GM18858 (cell line): Measurements from ENCODE around the gene UBR3.
"Not testable (repeated sequence)": the region's sequence is repeated elsewhere in the genome, so short reads cannot be mapped to it uniquely, and the experiment has no call there.

ENCODE experiments used
- ATAC-seq: cut with Tn5 transposase; IDR thresholded peaks from one replicate; pipeline ENCODE4 v1.9.1; 2021; ENCODE audit not compliant: unreplicated experiment

The UBR3 gene

DNA sequence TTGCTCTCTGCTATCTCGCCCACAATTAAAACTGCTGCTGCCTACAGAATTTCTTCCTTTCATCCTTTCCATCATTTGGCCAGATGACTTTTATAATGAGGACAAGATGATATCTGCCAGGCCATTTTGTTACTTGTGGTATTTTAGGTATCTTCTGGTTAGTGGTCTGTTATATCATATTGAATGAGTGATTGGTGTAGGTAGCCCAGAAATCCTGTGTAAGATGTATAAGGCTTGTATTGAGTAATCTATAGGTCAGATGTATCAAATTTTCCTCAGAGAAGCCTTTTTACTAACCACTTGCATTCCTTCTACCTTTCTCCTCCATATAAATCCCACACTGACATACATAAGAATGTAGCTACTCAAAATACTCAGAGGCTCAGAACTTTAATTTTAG lies 118.3 kb downstream of the UBR3 start:
- ATAC-seq = no peak

DNA sequence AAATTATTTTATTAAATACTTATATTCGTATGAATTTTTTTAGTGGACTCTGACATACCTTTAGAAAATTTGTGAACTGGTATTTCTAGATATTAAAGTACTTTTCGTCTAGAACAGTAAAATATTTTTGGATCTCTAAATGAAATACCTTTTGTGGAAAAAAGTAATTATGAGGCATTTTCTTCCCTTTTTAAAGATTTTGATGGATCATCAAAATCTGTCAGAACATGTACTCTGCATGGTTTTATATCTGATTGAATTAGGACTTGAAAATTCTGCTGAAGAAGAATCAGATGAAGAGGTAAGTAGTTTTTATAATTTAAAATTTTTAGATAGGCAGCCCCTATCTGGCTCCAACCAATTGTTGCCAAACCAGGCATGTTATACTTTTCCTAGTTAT lies 118.8 kb downstream of the UBR3 start:
- ATAC-seq = no peak

DNA sequence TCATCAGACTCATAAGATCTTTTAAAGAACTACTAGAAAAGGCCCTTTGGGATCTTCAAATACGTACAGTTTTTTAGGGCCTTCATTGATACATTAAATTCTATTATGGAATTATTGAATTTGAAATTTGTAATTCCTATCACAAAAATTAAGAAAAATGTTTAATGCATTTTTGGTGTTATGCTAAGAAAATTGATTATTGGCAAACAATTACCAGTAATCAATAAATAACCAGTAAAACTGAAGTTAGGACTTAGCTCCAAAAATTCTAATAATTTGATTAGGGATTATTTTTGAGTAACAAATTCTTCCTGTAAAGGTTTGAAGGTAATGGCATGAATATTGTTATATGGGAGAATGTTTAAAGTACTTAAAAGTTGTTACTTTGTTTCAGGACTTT lies 119.3 kb downstream of the UBR3 start:
- ATAC-seq = no peak

DNA sequence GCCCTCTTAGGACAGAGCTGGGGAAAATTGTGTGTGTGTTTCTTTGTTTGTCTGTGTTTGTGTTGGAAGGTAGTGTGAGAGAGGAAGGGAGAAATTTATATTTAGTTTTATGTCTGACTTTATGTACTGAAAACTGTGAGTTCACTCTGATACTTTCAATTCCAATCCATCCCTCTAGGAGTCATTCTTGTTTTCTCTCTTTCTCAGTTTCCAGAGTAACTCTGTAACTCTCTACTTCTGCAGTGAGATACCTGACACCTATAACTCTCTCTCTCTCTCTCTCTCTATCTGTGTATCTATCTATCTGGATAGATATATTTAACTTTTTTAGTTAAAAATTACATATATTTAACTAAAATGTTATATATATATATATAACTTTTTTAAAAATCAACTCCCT lies 128.7 kb downstream of the UBR3 start:
- ATAC-seq = no peak

DNA sequence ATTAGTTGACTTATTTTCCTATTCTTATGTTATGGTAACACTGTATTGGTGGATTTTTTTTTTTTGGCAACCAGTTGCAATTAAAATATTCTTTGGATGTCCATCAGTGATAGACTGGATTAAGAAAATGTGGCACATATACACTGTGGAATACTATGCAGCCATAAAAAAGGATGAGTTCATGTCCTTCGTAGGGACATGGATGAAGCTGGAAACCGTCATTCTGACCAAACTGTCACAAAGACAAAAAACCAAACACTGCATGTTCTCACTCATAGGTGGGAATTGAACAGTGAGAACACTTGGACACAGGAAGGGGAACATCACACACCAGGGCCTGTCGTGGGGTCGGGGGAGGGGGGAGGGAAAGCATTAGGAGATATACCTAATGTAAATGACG lies 130.0 kb downstream of the UBR3 start:
- not testable (repeated sequence) for ATAC-seq

DNA sequence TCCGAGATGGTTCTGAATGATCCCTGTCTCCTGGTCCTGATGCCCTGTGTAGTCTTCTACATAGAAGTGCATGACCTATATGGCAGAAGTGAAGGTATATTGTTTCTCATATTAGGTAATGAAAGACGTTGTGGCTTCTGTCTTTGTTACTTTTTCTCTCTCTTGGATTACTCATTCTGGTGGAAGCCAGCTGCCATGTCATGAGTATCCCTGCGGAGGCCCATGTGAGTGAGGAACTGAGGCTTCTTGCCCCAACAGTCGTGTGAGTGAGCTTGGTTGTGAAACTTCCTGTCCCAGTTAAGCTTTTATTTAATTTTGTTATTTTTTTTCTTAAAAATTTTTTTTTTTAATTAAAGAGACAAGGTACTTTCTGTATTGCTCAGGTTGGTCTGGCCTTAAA lies 134.7 kb downstream of the UBR3 start:
- ATAC-seq = no peak

DNA sequence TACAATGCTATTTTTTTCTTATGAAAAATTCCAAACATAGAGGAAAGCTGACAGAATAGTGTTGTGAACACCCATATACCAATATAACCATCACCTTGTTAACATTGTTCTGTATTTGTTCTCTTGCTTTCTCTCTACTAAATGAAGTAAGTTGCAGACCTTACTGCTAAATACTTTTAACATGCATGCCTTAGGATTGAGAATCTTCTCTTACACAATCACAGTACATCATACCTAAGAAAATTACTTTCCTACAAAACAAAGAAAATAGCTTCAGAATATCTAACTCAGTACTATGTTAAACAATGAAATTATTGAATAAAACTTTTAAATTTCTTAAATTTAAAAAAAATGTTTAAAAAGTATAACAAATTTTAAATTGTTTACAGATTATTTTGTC lies 136.5 kb downstream of the UBR3 start:
- ATAC-seq = no peak

DNA sequence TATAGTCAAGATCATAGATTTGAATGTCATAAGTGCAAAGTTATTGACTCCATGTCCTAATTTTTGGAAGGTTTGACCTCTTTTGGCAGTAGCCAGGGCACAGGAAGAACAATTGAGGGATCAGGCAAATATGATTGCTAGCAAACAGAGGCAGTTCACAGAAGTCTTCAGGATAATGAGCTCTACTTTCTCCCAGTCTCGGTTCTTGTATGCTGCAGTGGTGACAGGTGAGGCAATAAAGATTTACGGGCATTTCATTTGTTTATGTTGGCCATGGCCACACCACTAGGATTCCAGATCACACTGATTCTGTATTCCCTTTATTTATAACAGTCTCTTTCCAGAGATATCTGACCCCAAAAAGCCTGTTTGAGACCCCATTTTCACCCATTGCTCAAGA lies 137.5 kb downstream of the UBR3 start:
- ATAC-seq = no peak

DNA sequence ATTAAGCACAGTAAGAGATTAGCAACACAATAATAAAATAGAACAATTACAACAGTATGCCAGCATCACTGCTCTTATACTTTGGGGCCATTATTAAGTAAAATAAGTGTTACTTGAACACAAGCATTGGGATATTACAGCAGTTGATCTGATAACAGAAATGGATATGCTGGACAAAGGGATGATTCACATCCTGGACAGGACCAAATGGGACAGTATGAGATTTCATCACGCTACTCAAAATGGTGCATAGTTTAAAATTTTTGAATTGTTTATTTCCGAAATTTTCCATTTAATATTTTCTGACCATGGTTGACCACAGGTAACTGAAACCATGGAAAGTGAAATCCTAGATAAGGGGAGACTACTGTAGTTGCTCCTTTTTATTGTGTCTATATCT lies 138.2 kb downstream of the UBR3 start:
- ATAC-seq = no peak

DNA sequence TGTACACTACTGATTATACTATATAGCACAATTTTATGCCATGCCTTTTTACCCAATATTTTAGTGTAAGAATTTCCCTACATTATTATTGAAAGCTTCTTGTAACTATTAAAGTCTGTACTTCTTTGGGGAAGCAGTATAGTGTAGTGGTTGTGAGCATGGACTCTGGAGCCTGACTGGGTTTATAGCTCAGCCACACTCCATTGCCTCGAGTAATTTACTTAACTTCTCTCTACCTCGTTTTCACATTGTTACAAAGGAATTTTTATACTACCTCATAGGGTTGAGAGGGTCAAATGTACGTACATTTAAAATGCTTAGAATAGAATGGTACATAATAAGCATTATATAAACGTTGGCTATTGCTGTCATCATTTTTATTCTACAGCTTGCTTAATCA lies 139.2 kb downstream of the UBR3 start:
- no peak for ATAC-seq

DNA sequence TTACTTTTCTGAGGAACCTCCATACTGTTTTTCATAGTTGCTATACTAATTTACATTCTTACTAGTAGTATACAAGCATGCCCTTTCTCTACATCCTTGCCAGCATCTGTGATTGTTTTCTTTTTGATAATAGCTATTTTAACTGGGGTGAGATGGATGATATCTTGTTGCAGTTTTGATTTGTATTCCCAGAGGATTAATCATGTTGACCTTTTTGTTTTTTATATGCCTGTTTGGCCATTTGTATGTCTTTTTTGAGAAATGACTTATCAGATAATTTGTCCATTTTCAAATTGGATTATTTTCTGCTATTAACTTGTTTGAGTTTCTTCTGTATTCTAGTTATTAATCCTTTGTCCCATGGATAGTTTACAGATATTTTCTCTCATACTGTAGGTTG lies 141.5 kb downstream of the UBR3 start:
- ATAC-seq = no peak

DNA sequence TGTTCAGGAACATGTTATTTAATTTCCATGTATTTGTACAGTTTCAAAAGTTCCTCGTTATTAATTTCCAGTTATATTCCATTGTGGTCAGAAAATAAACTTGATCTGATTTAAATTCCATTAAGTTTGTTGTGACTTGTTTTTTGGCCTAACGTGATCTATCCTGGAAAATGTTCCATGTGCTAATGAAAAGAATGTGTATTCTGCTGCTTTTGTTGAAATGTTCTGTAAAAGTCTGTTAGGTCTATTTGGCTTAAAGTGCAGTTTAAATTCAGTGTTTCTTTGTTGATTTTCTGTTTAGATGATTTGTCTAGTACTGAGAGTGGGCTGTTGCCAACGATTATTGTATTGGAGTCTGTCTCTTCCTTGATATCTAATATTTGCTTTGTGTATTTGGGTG lies 148.0 kb downstream of the UBR3 start:
- ATAC-seq = no peak

DNA sequence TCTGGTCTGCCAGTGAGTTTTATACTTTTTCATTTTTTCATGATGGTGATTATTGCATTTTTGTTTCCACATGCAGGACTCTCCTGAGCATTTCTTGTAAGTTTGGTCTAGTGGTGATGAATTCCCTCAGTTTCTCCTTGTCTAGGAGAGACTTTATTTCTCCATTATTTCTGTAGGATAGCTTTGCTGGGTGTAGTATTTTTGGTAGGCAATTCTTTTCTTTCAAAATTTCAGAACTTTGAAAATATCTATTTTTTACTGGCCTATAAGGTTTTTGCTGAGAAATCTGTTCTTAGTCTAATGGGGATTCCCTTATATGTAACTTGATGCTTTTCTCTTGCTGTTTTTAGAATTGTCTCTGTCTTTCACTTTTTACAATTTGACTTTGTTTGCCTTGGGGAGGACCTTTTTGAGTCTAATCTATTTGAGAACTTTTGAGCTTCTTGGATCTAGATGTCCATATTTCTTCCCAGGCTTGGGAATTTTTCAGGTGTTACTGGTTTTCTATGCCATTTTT lies 149.1 kb downstream of the UBR3 start:
- ATAC-seq = no peak

DNA sequence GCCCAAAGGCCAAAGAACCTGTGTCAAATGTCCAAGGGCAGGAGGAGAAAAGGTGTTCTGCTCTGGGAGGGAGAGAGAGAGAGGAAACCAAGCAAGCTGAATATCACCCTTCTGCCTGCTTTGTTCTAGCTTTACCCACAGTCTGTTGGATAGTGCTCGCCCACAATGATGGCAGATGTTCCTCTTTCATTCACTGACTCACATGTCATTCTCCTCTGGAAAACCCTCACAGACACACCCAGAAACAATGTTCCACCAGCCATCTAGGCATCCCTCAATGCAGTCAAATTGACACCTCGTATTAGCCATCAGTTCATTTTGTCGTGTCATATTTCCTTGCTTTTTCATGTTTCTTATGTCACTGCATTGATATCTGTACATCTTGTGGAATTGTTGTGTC lies 150.3 kb downstream of the UBR3 start:
- no peak for ATAC-seq

DNA sequence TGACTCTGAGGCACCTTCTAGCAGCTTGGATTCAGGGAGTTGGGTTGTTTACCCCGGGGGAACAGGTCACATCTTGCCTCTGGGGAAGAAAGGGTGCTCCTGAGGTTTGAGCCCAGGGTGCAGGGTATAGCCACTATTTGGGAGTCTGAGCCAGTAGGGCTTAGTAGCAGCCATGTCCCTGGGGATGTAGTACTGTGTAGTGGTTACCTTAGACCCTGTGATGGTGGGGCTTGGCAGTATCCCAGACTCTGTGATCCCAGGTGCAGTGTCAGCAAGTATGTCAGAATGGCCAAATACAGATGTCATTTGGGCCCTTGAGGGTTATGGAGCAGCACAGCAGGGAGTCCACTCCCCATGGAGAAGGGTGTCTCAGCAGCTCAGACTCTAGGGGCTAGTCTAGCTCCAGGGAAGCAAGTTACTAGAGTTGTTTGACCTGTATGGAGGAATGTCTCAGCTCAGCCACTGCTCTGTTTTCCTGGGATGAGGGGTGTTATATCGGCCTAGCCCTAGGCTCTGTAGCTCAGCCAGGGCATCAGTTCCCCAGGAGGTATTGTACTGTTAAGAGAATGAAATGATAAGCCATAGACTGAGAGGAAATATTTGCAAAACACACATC lies 151.3 kb downstream of the UBR3 start:
- no peak for ATAC-seq

DNA sequence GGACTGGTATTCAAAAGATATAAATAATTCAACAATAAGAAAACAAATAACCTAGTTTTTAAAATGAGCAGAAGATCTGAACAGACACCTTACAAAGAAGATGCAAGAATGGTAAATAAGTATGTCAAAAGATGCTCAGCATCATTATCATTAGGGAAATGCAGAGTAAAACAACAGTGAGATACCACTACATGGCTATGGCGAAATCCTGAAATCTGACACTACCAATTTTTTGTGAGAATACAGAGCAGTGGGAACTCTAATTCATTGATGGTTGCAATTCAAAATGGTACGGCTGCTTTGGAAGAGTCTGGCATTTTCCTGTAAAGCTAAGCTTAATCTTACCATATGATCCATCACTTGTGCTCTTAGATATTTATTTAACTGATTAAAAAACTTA lies 151.8 kb downstream of the UBR3 start:
- no peak for ATAC-seq

DNA sequence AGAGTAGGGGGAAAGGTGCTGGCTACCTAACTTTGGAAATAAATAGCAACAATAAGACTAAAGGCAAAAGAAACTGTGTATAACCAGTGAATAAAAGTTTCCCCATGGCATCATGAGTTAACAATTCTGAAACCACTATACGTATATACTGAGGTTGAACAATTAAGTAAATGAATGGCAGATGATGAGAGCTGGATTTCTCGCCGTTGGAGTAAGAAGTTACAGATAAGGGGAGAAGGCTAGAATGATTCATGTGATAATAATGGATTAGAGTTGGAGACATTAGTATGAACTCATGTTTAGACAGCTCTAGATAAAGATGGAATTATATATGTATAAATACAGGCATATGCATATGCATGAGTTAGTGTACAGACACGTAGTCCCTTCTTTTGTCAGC lies 152.7 kb downstream of the UBR3 start:
- no peak for ATAC-seq

DNA sequence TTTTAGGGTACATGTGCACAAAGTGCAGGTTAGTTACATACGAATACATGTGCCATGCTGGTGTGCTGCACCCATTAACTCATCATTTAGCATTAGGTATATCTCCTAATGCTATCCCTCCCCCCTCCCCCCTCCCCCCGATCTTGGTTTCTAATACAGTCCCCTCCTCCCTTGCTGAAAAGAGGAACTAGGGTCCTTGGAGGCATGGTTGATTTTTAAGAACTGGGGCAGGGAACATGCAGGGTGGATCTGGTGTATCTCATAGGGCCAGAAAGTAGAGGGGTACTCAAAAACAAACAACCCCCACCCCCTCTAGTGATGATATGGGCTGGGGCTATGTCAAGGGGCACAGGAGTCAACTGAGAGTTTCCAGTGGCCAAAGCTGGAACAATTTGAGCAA lies 153.4 kb downstream of the UBR3 start:
- no peak for ATAC-seq

DNA sequence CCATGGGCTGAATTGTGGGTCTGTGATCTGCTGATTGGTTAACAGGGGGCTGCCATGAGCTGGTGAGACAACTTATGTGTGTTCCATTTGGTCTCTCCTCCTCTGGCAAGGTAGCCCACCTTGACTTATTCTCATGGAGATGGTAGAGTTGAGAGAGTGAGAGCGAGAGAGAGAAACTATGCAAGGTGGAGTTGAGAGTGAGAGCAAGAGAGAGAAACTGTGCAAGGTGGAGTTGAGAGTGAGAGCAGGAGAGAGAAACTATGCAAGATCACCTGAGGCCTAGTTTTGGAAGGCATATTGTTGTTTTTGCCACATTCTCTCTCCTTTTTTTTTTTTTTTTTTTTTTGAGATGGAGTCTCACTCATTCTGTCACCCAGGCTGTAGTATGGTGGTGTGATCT lies 155.7 kb downstream of the UBR3 start:
- ATAC-seq = no peak

DNA sequence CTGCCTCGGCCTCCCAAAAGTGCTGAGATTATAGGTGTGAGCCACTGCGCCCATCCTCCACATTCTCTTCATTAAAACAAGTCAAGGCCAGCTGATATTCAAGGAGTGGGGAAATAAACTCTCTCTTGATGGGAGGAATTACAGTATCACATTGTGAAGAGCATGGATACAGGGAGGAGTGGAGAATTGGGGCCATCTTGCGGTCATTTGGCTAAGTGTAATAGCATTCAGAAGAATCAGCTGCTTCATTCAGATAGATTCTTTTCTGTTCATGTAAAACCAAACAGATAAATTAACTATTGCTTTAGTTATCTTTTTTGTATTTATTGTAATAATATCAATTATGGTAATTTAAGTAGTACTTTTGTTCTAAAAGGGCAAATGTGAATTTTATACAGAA lies 156.3 kb downstream of the UBR3 start:
- ATAC-seq = no peak

DNA sequence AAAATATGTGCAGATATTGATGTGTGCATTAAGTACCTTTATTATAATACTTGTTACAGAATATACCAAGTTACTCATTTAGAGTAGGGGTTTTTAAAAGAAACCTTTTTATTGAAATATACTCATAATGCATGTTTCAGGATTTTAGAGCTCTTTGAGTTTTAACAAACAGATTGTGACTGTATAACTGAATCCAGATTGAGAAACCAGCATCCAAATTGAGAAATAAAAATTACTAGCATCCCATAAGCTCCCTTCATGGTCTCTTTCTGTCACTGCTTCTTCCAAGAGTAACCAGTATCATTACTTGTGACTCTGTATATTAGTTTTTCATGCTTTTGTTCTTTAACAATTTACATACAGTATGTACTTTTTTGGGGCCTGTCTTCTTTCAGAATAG lies 156.9 kb downstream of the UBR3 start:
- no peak for ATAC-seq

DNA sequence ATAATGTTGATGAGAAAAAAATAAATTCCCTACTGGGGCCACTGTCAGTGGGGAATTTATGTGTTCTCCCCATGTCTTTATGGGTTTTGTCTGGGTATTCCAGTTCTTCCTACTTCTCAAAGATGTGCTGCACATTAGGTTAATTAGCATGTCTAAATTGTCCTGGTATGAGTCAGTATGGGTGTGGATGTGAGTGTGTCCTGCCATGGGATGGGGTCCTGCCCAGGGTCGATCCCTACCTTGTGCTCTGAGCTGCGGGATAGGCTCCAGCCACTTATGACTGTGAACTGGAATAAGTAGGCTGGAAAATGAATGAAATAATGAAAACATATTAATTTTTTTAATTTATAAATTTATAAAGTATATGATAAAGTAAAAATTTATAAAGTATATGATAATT lies 167.5 kb downstream of the UBR3 start:
- ATAC-seq = no peak

DNA sequence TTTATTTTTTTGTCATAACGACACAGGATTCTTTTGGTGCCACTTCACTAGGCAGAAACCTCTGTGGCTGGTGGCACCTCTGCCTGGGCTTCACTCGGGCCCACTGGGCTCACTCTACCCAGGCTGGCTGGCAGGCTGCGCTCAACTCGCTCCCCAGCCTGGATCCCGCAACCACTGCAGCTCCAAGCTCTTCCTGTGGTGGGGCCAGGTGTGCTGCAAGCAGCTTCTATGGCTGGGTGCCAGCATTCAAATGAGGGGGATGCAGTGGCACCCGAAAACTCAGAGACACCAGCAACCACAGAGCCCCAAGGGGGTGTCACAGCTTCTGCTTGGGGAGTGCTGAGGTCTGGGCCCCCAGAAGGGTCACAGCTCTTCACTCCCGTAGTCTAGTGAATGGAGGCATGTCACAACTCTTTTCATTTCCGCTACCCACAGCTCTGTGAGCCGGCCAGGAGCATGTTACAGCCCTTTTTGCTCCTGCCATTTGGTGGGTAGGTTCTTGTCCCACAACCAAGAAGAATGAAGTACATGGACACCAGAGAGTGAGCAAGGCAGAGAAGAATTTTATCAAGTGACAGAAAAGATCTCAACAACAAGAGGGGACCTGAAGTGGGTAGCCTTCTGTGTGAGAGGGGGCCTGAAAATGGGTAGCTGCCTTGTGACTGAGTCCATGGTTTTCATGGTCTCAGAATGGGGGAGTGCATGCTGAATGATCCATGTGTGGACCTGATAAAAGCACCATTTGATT lies 170.1 kb downstream of the UBR3 start:
- no peak for ATAC-seq
